ENCODE results near the gene MRPL49. TPM values are rescaled to one million over a fixed set of nuclear protein-coding genes. Genes with fewer than 3 reads are reported as not detected.

The MRPL49 gene
- total RNA-seq, 3 donors from 2014 or later (not counting 1 experiment from before 2014, with no cell fraction given): 36.8 to 37.5 (median 36.9) TPM

DNA sequence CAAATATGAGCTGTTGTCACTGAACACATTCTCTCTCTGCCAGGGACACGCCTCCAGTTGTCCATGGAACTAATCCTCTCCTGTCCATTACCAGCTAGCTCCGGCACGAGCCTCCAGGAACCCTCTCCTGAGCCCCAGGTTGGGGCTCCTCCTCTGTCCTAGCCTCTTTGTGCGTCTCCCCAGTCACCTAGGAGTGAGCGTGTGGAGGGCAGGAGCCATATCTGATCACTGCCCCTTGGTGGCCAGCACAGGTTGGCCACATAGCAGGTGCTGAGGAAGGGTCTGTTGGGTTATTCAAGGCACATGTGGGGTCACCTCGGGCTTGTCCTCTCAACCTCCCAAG lies 9.7 kb downstream of the MRPL49 start:
- Histone ChIP-seq H3K9me3 (ENCODE audit: control insufficient read depth, insufficient read depth, low read length) (no peaks in the 10 kb centered on the region), H3K4me1 (ENCODE audit: control insufficient read depth, insufficient read depth, low read length) (peaks cover 53% of the 10 kb centered on the region), H3K27me3 (ENCODE audit: control insufficient read depth, insufficient read depth, low read length) (no peaks in the 10 kb centered on the region), H3K27ac (ENCODE audit: low read length) (peak overlapping the region; percentile 6), H3K4me3 (ENCODE audit: low read length) (peak overlapping the region; percentile 6), H3K36me3 (ENCODE audit: control insufficient read depth, insufficient read depth, low read length) (peaks cover 57% of the 10 kb centered on the region)
- intact Hi-C loops (cut with micrococcal nuclease): no loop called here
- H3K9me3 Mint-ChIP-seq: no peaks in the 10 kb centered on the region
- DNase-seq: peak in 1 of 2 donors; percentile 4
- H3K4me1 Mint-ChIP-seq: peaks cover 32 to 52% of the 10 kb centered on the region in 2 donors
- H3K36me3 Mint-ChIP-seq: no peaks in the 10 kb centered on the region
- H3K4me3 Mint-ChIP-seq: no peak overlapping the region
- ATAC-seq: no peak
- 75% methylated on average over 6 of the region's 6 CpGs for WGBS (ENCODE audit: insufficient coverage)
- H3K27ac Mint-ChIP-seq: peak overlapping the region in 1 of 2 donors; percentile 99
- no peaks in the 10 kb centered on the region for H3K27me3 Mint-ChIP-seq (ENCODE audit: low read depth in 2 of 2)
- TF ChIP-seq CTCF (IDR thresholded peaks at IDR 0.05): no peak

GRCh38 chr11:65132238-65132987 lies 10.3 kb downstream of the MRPL49 start:
- WGBS (ENCODE audit: insufficient coverage): 62% methylated on average over 10 of the region's 10 CpGs
- Mint-ChIP-seq H3K4me3 (peak overlapping the region; percentile 49), H3K27me3 (ENCODE audit: low read depth in 2 of 2) (no peaks in the 10 kb centered on the region), H3K27ac (peak overlapping the region; percentile 99), H3K36me3 (no peaks in the 10 kb centered on the region), H3K9me3 (no peaks in the 10 kb centered on the region), H3K4me1 (peaks cover 32 to 52% of the 10 kb centered on the region in 2 donors)
- TF ChIP-seq CTCF (IDR thresholded peaks at IDR 0.05): no peak
- DNase-seq (no peak), ATAC-seq (no peak)
- Histone ChIP-seq H3K27ac (ENCODE audit: low read length) (peak overlapping the region; percentile 6), H3K27me3 (ENCODE audit: control insufficient read depth, insufficient read depth, low read length) (no peaks in the 10 kb centered on the region), H3K36me3 (ENCODE audit: control insufficient read depth, insufficient read depth, low read length) (peaks cover 52% of the 10 kb centered on the region), H3K4me3 (ENCODE audit: low read length) (peak overlapping the region; percentile 92), H3K4me1 (ENCODE audit: control insufficient read depth, insufficient read depth, low read length) (peaks cover 53% of the 10 kb centered on the region), H3K9me3 (ENCODE audit: control insufficient read depth, insufficient read depth, low read length) (no peaks in the 10 kb centered on the region)
- intact Hi-C loops (cut with micrococcal nuclease): no loop called here

GRCh38 chr11:65132988-65133700 lies 11.0 kb downstream of the MRPL49 start:
- intact Hi-C loops (cut with micrococcal nuclease): no loop called here

More at GRCh38 chr11:65132988-65133700, 11.0 kb downstream of the MRPL49 start:
- peak overlapping the region; percentile 99 for H3K27ac Mint-ChIP-seq
- H3K9me3 Mint-ChIP-seq: no peaks in the 10 kb centered on the region
- H3K27me3 Mint-ChIP-seq (ENCODE audit: low read depth in 2 of 2): no peaks in the 10 kb centered on the region
- 35% methylated on average over 17 of the region's 18 CpGs for WGBS (ENCODE audit: insufficient coverage)
- H3K27ac ChIP-seq (ENCODE audit: low read length): peak overlapping the region; percentile 99
- peak overlapping the region; percentile 92 for H3K4me3 ChIP-seq (ENCODE audit: low read length)
- peak overlapping the region; percentile 98 for H3K4me3 Mint-ChIP-seq
- no peak for TF ChIP-seq CTCF (IDR thresholded peaks at IDR 0.05)
- peak in 1 of 2 donors; percentile 61 for DNase-seq
- H3K36me3 Mint-ChIP-seq: no peaks in the 10 kb centered on the region
- peaks cover 45% of the 10 kb centered on the region for H3K36me3 ChIP-seq (ENCODE audit: control insufficient read depth, insufficient read depth, low read length)
- peaks cover 53% of the 10 kb centered on the region for H3K4me1 ChIP-seq (ENCODE audit: control insufficient read depth, insufficient read depth, low read length)
- no peaks in the 10 kb centered on the region for H3K9me3 ChIP-seq (ENCODE audit: control insufficient read depth, insufficient read depth, low read length)
- no peaks in the 10 kb centered on the region for H3K27me3 ChIP-seq (ENCODE audit: control insufficient read depth, insufficient read depth, low read length)
- no peak for ATAC-seq
- peaks cover 32 to 52% of the 10 kb centered on the region in 2 donors for H3K4me1 Mint-ChIP-seq

Data from natural killer cell (primary cell).